ENCODE results near the gene CD80. TPM values are rescaled to one million over a fixed set of nuclear protein-coding genes. Genes with fewer than 3 reads are reported as not detected.

CD80 gene
- total RNA-seq, 1 experiment from 2014 or later = not detected

GRCh38 chr3:119517112-119517511, 42.3 kb downstream of the CD80 start:
- no peak for DNase-seq (ENCODE audit: low read depth)
- in situ Hi-C loops (cut with HindIII; ENCODE audit: low pct_unique_long_range_greater_than_20kb, low sequenced_read_pairs) = no loop called here

GRCh38 chr3:119514637-119515036, 44.8 kb downstream of the CD80 start:
- no peak for DNase-seq (ENCODE audit: low read depth)
- in situ Hi-C loops (cut with HindIII; ENCODE audit: low pct_unique_long_range_greater_than_20kb, low sequenced_read_pairs) = no loop called here

- no peak for DNase-seq (ENCODE audit: low read depth)
- in situ Hi-C loops (cut with HindIII; ENCODE audit: low pct_unique_long_range_greater_than_20kb, low sequenced_read_pairs) = no loop called here
Observed at GRCh38 chr3:119510690-119511089, 48.7 kb downstream of the CD80 start.

- in situ Hi-C loops (cut with HindIII; ENCODE audit: low pct_unique_long_range_greater_than_20kb, low sequenced_read_pairs) = no loop called here
- no peak for DNase-seq (ENCODE audit: low read depth)
Observed at GRCh38 chr3:119508172-119508845, 51.1 kb downstream of the CD80 start.

- DNase-seq (ENCODE audit: low read depth) = no peak
- in situ Hi-C loops (cut with HindIII; ENCODE audit: low pct_unique_long_range_greater_than_20kb, low sequenced_read_pairs) = no loop called here
Observed at GRCh38 chr3:119507404-119507803, 52.0 kb downstream of the CD80 start.

GRCh38 chr3:119506631-119507030, 52.8 kb downstream of the CD80 start:
- DNase-seq (ENCODE audit: low read depth) = no peak
- in situ Hi-C loops (cut with HindIII; ENCODE audit: low pct_unique_long_range_greater_than_20kb, low sequenced_read_pairs) = no loop called here

GRCh38 chr3:119500901-119501300, 58.5 kb downstream of the CD80 start:
- in situ Hi-C loops (cut with HindIII; ENCODE audit: low pct_unique_long_range_greater_than_20kb, low sequenced_read_pairs) = no loop called here
- no peak for DNase-seq (ENCODE audit: low read depth)

GRCh38 chr3:119500265-119500664, 59.1 kb downstream of the CD80 start:
- in situ Hi-C loops (cut with HindIII; ENCODE audit: low pct_unique_long_range_greater_than_20kb, low sequenced_read_pairs) = no loop called here
- no peak for DNase-seq (ENCODE audit: low read depth)

- DNase-seq (ENCODE audit: low read depth) = peak; percentile 90
- in situ Hi-C loops (cut with HindIII; ENCODE audit: low pct_unique_long_range_greater_than_20kb, low sequenced_read_pairs) = no loop called here
Observed at GRCh38 chr3:119498186-119499011, 61.0 kb downstream of the CD80 start, which contains the start of gene TIMMDC1. TIMMDC1 (plus strand) TSS chr3:119498547; CDS start chr3:119498734, 187 bp downstream.

- in situ Hi-C loops (cut with HindIII; ENCODE audit: low pct_unique_long_range_greater_than_20kb, low sequenced_read_pairs) = no loop called here
- DNase-seq (ENCODE audit: low read depth) = peak; percentile 26
Observed at GRCh38 chr3:119497820-119498185, 61.6 kb downstream of the CD80 start.

GRCh38 chr3:119494597-119494996, 64.8 kb downstream of the CD80 start:
- no peak for DNase-seq (ENCODE audit: low read depth)
- in situ Hi-C loops (cut with HindIII; ENCODE audit: low pct_unique_long_range_greater_than_20kb, low sequenced_read_pairs) = no loop called here

GRCh38 chr3:119492810-119493209, 66.6 kb downstream of the CD80 start:
- DNase-seq (ENCODE audit: low read depth) = no peak
- in situ Hi-C loops (cut with HindIII; ENCODE audit: low pct_unique_long_range_greater_than_20kb, low sequenced_read_pairs) = no loop called here

GRCh38 chr3:119492128-119492527, 67.3 kb downstream of the CD80 start:
- DNase-seq (ENCODE audit: low read depth) = no peak
- in situ Hi-C loops (cut with HindIII; ENCODE audit: low pct_unique_long_range_greater_than_20kb, low sequenced_read_pairs) = no loop called here

GRCh38 chr3:119490153-119490552, 69.3 kb downstream of the CD80 start:
- no peak for DNase-seq (ENCODE audit: low read depth)
- in situ Hi-C loops (cut with HindIII; ENCODE audit: low pct_unique_long_range_greater_than_20kb, low sequenced_read_pairs) = no loop called here

GRCh38 chr3:119485563-119485962, 73.9 kb downstream of the CD80 start:
- no peak for DNase-seq (ENCODE audit: low read depth)
- in situ Hi-C loops (cut with HindIII; ENCODE audit: low pct_unique_long_range_greater_than_20kb, low sequenced_read_pairs) = no loop called here

GRCh38 chr3:119483101-119483500, 76.3 kb downstream of the CD80 start:
- in situ Hi-C loops (cut with HindIII; ENCODE audit: low pct_unique_long_range_greater_than_20kb, low sequenced_read_pairs) = no loop called here
- no peak for DNase-seq (ENCODE audit: low read depth)

- in situ Hi-C loops (cut with HindIII; ENCODE audit: low pct_unique_long_range_greater_than_20kb, low sequenced_read_pairs) = no loop called here
- no peak for DNase-seq (ENCODE audit: low read depth)
Observed at GRCh38 chr3:119481079-119481478, 78.3 kb downstream of the CD80 start.
